Left ventricle myocardium inferior (tissue), 1 donor: Measurements from ENCODE around the gene CYYR1. TPM values are rescaled to one million over a fixed set of nuclear protein-coding genes. Genes with fewer than 3 reads are reported as not detected.

Source experiments
- DNase-seq: peaks from one replicate; pipeline ENCODE4 v3.0.0-alpha.2; 2020
- H3K27ac ChIP-seq: fragments of 200-600 bp; replicated peaks from 2 replicates; pipeline ENCODE4 v1.8.0; 2021
- H3K27me3 ChIP-seq: fragments of 200-600 bp; 2 replicates; pipeline ENCODE4 v1.8.0; 2021; ENCODE audit warnings: low read depth
- H3K36me3 ChIP-seq: fragments of 200-600 bp; 2 replicates; pipeline ENCODE4 v1.8.0; 2021
- H3K4me1 ChIP-seq: fragments of 200-600 bp; 2 replicates; pipeline ENCODE4 v1.8.0; 2021
- H3K4me3 ChIP-seq: fragments of 200-600 bp; 2 replicates; pipeline ENCODE4 v1.8.0; 2021; ENCODE audit warnings: mild to moderate bottlenecking, moderate library complexity
- H3K9me3 ChIP-seq: fragments of 200-600 bp; replicated peaks from 2 replicates; pipeline ENCODE4 v1.8.0; 2021
- CTCF ChIP-seq: fragments of 200-600 bp; IDR thresholded peaks from 2 replicates; pipeline ENCODE4 v1.8.0; 2021; ENCODE audit warnings: antibody characterized with exemption, mild to moderate bottlenecking, borderline replicate concordance
- intact Hi-C: fragments of 100-400 bp; cut with micrococcal nuclease; formaldehyde crosslinking; loops from one replicate; pipeline ENCODE4 v1.11.0; 2022
- long read RNA-seq: library from polyadenylated mRNA; unstranded; transcript quantifications from one replicate; pipeline ENCODE4 v2.0.0, GENCODE V29; 2021
- total RNA-seq: library from RNA; stranded (reverse); fragmentation: NEBNext Ultra II Directional; extraction: Animal tissue kit (Norgen Biotek cat#: 25700); gene quantifications from one replicate; pipeline ENCODE4 v1.2.1, GENCODE V29; 2021
- donor health status: DM: no; HTN: yes; CAD: no; lungs with severe emphysema.

The CYYR1 gene
- 21.6 TPM for total RNA-seq
- long read RNA-seq, transcript CYYR1-201 (4 exons, 3,101 nt): major isoform, 64 of 93 reads
- long read RNA-seq, partial matches to known transcripts: 1 of 93 reads
- long read RNA-seq, other reads (novel, unspliced or antisense): 28 of 93 reads

DNA sequence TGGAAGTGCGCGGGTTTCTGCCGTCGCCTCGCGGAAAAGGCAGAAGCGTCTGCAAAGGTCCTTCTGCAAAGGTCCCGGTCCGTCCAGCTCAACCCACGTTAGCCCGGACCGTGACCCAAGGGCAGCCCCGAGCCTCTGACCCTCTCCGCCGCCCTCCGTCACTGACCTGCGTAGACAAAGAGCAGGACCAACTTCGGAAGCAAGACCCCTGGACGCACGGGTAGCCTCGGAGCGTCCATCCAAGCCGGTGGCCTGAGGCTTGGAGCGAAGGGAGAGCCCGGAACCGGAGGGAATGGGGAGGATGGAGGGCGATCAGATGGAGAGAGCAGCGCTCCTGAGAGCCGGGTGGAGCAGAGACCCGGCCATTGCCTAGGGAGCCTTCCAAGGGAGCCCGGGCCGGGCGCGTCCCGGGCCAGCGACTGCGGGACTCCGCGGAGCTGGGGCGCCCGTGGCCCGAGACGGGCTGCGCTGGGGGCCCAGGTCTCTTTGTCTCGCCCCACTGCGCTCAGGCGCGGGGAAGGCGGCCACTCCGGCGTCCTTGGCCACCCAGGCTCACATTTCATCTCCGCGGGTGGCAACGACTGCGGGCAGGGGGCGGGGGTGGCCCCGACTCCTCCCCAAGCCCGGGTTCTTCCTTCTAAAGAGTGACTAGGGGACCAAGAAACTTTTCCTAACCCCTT, at the start of gene CYYR1:
Gene CYYR1 (minus strand): TSS at position 585 of the 680 bp plus-strand sequence. CDS start 346 bp downstream, at position 239.
- peaks cover 18% of the 10 kb centered on the region for H3K4me1 ChIP-seq
- DNase-seq: peak; percentile 29
- H3K9me3 ChIP-seq: peaks cover 23% of the 10 kb centered on the region
- H3K27me3 ChIP-seq: peaks cover 33% of the 10 kb centered on the region
- H3K27ac ChIP-seq: peak within 1 kb of the TSS; percentile 92
- intact Hi-C loops: no loop called here
- peak within 1 kb of the TSS; percentile 70 for H3K4me3 ChIP-seq
- no peak for TF ChIP-seq CTCF
- H3K36me3 ChIP-seq: no peaks in the 10 kb centered on the region

DNA sequence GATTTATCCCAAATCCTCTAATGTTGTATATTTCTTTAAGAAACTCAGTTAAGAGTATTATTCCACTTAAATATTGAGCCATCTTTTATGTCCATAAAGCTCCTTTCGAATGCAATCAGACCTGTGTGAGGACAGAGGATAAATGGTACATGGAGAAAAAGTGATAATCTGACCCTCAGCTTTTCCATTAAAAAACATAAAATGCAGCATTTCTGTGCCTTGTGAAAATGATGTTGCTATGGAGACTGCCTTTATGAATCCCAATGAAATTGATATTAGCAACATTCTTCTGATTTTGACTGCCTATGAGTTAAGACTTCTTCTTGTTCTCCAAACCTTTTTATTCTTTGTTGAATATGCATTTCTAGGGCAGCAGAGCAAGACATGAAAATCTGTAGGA, 44.1 kb upstream of the CYYR1 start:
- no peak for DNase-seq
- H3K27me3 ChIP-seq: no peaks in the 10 kb centered on the region
- H3K4me1 ChIP-seq: no peaks in the 10 kb centered on the region
- H3K9me3 ChIP-seq: peaks cover under 1% of the 10 kb centered on the region
- TF ChIP-seq CTCF: no peak
- H3K4me3 ChIP-seq: no peak overlapping the region
- intact Hi-C loops: no loop called here
- no peaks in the 10 kb centered on the region for H3K36me3 ChIP-seq
- no peak overlapping the region for H3K27ac ChIP-seq

DNA sequence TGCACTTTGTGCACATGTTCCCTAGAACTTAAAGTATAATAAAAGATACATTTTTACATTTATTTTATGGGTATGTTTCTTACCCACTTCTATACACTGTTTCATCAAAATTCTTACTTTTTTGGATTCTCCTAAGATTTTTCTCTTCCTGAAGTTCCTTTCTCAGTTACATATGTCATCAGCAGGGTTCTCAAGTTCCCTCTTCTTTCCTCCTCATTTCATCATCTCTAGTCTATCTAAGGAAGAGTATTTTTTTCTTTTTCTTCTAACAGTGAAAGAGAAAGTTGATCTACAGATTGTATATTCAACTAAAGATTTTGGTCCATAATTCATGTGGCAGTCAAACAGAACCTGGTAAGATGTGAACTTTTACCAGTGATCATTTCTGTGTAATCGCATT, 41.2 kb upstream of the CYYR1 start:
- intact Hi-C loops: no loop called here

DNA sequence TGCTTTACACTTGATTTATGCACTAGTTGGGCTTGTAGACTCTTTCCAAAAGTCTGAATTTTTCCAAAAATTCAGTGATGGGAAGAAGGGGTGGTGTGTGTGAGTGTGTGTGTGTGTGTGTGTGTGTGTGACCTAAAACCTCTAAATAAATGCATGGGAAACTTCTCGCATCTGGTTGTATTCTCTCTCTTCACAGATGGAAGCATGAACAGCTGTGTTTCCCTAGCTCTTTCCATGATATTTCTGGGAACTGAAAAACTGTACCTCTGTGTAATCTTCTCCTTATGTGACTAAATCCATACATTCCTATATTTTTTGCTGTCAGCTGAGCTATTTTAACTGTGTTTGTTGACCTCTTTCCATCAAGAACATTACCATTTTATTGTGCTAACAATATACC, 26.2 kb upstream of the CYYR1 start:
- no peak for DNase-seq
- no peaks in the 10 kb centered on the region for H3K27me3 ChIP-seq
- TF ChIP-seq CTCF: no peak
- H3K9me3 ChIP-seq: peaks cover 12% of the 10 kb centered on the region
- intact Hi-C loops: no loop called here
- no peak overlapping the region for H3K27ac ChIP-seq
- H3K4me3 ChIP-seq: no peak overlapping the region
- no peaks in the 10 kb centered on the region for H3K4me1 ChIP-seq
- H3K36me3 ChIP-seq: no peaks in the 10 kb centered on the region

More for the DNA sequence above, 41.2 kb upstream of the CYYR1 start:
- H3K27ac ChIP-seq: no peak overlapping the region
- no peaks in the 10 kb centered on the region for H3K27me3 ChIP-seq
- TF ChIP-seq CTCF: no peak
- DNase-seq: no peak
- no peak overlapping the region for H3K4me3 ChIP-seq
- no peaks in the 10 kb centered on the region for H3K4me1 ChIP-seq
- H3K9me3 ChIP-seq: peaks cover 12% of the 10 kb centered on the region
- no peaks in the 10 kb centered on the region for H3K36me3 ChIP-seq

GRCh38 chr21:26597981-26598380, 24.9 kb upstream of the CYYR1 start:
- no peak overlapping the region for H3K4me3 ChIP-seq
- no peak for DNase-seq
- no peak overlapping the region for H3K27ac ChIP-seq
- no peaks in the 10 kb centered on the region for H3K4me1 ChIP-seq
- H3K9me3 ChIP-seq: peaks cover 7% of the 10 kb centered on the region
- H3K27me3 ChIP-seq: no peaks in the 10 kb centered on the region
- intact Hi-C loops: no loop called here
- TF ChIP-seq CTCF: no peak
- H3K36me3 ChIP-seq: no peaks in the 10 kb centered on the region
